Epithelial cell of proximal tubule (primary cell): ENCODE data around the gene ODAD4. TPM values are rescaled to one million over a fixed set of nuclear protein-coding genes. Genes with fewer than 3 reads are reported as not detected.

Source experiments
- DNase-seq: peaks from one replicate; pipeline ENCODE4 v3.0.0-alpha.2; 2011; ENCODE audit warnings: low read depth
- H3K4me3 ChIP-seq: 2 replicates; pipeline ENCODE4 v1.5.1; 2011; ENCODE audit warnings: low read depth, mild to moderate bottlenecking, low read length
- CTCF ChIP-seq: conservative IDR thresholded peaks from 2 replicates; pipeline ENCODE4 v1.5.1; 2012; ENCODE audit warnings: low read depth, mild to moderate bottlenecking, low read length
- total RNA-seq: library from RNA; depleted of rRNA; stranded (reverse); fragments of >200 nt; gene quantifications from 2 replicates; pipeline ENCODE4 v1.2.3, GENCODE V29; 2015

Gene ODAD4
- total RNA-seq, 1 donor from 2014 or later, result 0.23 TPM

- no peak for DNase-seq
- TF ChIP-seq CTCF, result no peak
- H3K4me3 ChIP-seq, result no peak overlapping the region
Measured at GRCh38 chr17:41989702-41990419, 59.4 kb downstream of the ODAD4 start.

- no peak for TF ChIP-seq CTCF
- no peak for DNase-seq
- H3K4me3 ChIP-seq, result no peak overlapping the region
Measured at GRCh38 chr17:41992576-41992975, 62.2 kb downstream of the ODAD4 start.

DNA sequence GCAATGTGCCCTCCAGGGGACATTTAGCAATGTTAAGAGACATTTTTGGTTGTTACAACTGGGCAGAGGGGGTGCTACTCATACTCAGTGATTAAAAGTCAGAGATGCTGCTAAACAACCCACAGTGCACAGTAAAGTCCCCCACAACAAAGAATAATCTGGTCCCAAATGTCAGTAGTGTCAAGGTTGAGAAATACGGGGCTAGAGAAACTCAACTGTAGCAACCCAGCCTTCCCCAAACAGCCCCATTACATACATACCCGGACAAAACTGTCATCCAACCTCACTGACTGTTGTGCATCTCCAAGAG, 66.4 kb downstream of the ODAD4 start:
- H3K4me3 ChIP-seq, result no peak overlapping the region
- DNase-seq, result no peak
- no peak for TF ChIP-seq CTCF

DNA sequence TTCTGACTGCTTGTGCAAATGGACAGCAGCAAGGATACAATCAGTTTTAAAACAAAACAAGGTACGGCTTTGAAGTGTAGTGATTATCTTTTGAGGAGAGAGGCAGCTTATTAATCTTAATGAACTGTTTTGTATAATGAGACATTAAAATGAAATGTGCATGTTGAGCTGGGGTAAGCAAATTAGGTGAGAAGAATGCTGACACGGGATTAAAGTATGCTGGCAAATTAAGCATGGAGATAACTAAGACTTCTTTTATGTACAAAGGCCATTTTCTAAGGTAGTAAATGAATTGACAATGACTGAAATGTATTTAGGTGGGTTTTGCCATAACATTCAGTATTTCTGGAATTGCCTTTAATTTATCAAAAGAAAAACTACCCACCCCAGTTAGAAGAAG, 68.1 kb downstream of the ODAD4 start:
- TF ChIP-seq CTCF, result no peak
- DNase-seq, result no peak
- H3K4me3 ChIP-seq, result no peak overlapping the region

DNA sequence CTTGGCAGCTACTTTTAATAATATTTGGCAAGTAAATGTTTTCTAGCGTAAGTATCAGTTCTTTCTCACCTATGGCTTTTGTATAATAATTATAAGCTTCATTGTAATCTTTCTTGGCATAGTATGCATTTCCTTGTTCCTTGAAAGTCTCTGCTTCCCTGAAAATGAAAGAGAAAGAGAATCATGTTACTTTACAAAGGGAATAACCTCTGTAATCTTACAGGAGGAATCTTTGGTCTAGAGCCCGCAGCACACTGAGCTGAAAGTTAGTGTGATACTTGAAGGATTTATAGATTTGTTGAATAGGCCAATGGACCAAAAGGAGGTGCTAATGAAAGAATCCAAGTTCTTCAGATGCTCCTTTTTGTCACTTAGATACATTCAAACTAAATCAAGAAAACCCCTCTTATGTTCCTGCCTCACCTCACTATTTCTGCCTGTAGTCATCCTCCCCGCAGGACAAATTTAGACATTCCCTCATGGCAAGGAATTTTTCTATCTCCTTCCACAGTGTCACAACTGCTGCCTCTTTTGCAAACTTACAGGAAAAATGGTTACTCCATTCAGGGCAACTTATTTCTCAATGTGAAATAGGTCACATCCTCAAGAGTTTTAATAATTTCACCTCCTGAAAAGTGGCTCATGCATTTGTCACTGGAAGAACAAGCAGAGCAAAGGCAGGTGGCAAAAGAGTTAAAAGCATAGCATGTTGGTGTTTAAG, 70.2 kb downstream of the ODAD4 start:
- H3K4me3 ChIP-seq, result no peak overlapping the region
- no peak for TF ChIP-seq CTCF
- no peak for DNase-seq

DNA sequence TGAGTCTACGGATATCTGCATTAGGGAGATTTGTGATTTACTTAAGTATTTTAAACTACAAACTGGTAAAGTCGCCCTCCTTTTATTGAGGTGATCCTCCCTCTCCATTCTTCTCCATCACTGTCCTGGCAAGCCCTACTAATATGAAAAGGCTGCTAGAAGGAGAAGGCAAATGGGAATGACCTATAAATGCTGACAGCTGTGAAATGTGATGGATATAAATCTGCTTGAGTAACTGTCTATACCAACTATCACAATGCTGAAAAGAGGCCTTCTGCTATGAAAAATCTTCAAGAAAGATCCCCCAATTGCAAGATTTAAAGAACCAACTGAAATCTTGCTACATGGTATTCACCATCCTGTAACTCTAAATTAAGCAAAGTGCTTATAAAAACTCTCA, 71.3 kb downstream of the ODAD4 start:
- no peak overlapping the region for H3K4me3 ChIP-seq
- DNase-seq, result no peak
- no peak for TF ChIP-seq CTCF
